Lung (tissue), 12 donors: ENCODE data around the gene PKP1. TPM values are rescaled to one million over a fixed set of nuclear protein-coding genes. Genes with fewer than 3 reads are reported as not detected.

Experiments used
- ATAC-seq: fragments of 200-7000 bp; cut with Tn5 transposase; one replicate; pipeline ENCODE4 v1.9.1; 2020; ENCODE audit warnings: moderate number of reproducible peaks; ENCODE audit not compliant: insufficient read depth, low FRiP score
- DNase-seq, 3 donors: peaks; one replicate each; pipeline ENCODE4 v3.0.0-alpha.2; 2013 to 2017
- H3K27ac ChIP-seq, 2 donors: one replicate each; pipeline ENCODE4 v1.5.1; 2013; ENCODE audit warnings: mild to moderate bottlenecking in 2 of 2, moderate library complexity in 2 of 2, control low read depth in 1 of 2, inconsistent platforms in 1 of 2, low read depth in 1 of 2, low read length in 1 of 2
- H3K27me3 ChIP-seq, 3 donors: one replicate each; pipeline ENCODE4 v1.5.1; 2013; ENCODE audit warnings: low read length in 2 of 3; ENCODE audit not compliant: control insufficient read depth in 3 of 3, insufficient read depth in 3 of 3
- H3K36me3 ChIP-seq, 4 donors: one replicate each; pipeline ENCODE4 v1.5.1; 2013; ENCODE audit warnings: low read length in 4 of 4, mild to moderate bottlenecking in 1 of 4, moderate library complexity in 1 of 4; ENCODE audit not compliant: control insufficient read depth in 4 of 4, insufficient read depth in 4 of 4
- H3K4me1 ChIP-seq, 5 donors: one replicate each; pipeline ENCODE4 v1.5.1; 2013; ENCODE audit warnings: low read length in 5 of 5, mild to moderate bottlenecking in 2 of 5, moderate library complexity in 1 of 5; ENCODE audit not compliant: control insufficient read depth in 5 of 5, insufficient read depth in 5 of 5
- H3K4me3 ChIP-seq: one replicate; pipeline ENCODE4 v1.5.1; 2013; ENCODE audit warnings: mild to moderate bottlenecking, control low read depth, moderate library complexity
- H3K9ac ChIP-seq, 2 donors: one replicate each; pipeline ENCODE4 v1.5.1; 2013; ENCODE audit warnings: low read length in 2 of 2, control low read depth in 1 of 2; ENCODE audit not compliant: insufficient read depth in 1 of 2
- H3K9me3 ChIP-seq, 4 donors: one replicate each; pipeline ENCODE4 v1.5.1; 2013; ENCODE audit warnings: low read length in 3 of 4, mild to moderate bottlenecking in 1 of 4, moderate library complexity in 1 of 4; ENCODE audit not compliant: control insufficient read depth in 4 of 4, insufficient read depth in 3 of 4
- CTCF ChIP-seq: IDR thresholded peaks from 2 replicates; pipeline ENCODE4 v1.5.1; 2012; ENCODE audit warnings: mild to moderate bottlenecking; ENCODE audit errors: control extremely low read depth, extremely low read depth
- WGBS, 2 donors: extraction: QIAGEN DNeasy Blood & Tissue Kit; methylation state at CpG; one replicate each; pipeline ENCODE4 v1.1.7; 2013; 5-methylcytosine and 5-hydroxymethylcytosine counted together
- polyA plus RNA-seq, 2 donors: library from polyadenylated mRNA; stranded (reverse); fragments of 200-250 nt; gene quantifications; one replicate each; pipeline ENCODE4 v1.2.1, GENCODE V29; 2013
- total RNA-seq, 2 donors: library from RNA; depleted of rRNA in 1 of 2; stranded (reverse); fragments of >200 nt in 1 of 2; gene quantifications; one replicate each; pipeline ENCODE4 v1.2.1, GENCODE V29; 2014 to 2021
- donor health status: control.
- donor health status: control.
- donor health status: Bipolar disorder and iron deficiency.
- donor health status: healthy.
- donor health status: DM: yes; HTN: yes; CAD: no.

Gene PKP1
- total and polyA plus RNA-seq, 4 donors = 0.88 to 14.2 (median 3.1) TPM

- peak; percentile 55 for ATAC-seq
Observed at GRCh38 chr1:201266774-201267173, 16.5 kb upstream of the PKP1 start.

GRCh38 chr1:201267481-201268229 lies 15.7 kb upstream of the PKP1 start:
- H3K4me1 ChIP-seq = peaks cover 0 to 9% (median 3%) of the 10 kb centered on the region in 5 donors
- no peaks in the 10 kb centered on the region for H3K9me3 ChIP-seq
- H3K4me3 ChIP-seq = no peak overlapping the region
- no peak overlapping the region for H3K9ac ChIP-seq
- peaks cover 0 to 2% (median 2%) of the 10 kb centered on the region in 3 donors for H3K27me3 ChIP-seq
- H3K36me3 ChIP-seq = no peaks in the 10 kb centered on the region
- no peak for TF ChIP-seq CTCF
- ATAC-seq = no peak
- no peak for DNase-seq
- H3K27ac ChIP-seq = no peak overlapping the region
- 86 to 87% methylated on average over 14 of the region's 14 CpGs for WGBS, 2 donors

More at GRCh38 chr1:201266774-201267173, 16.5 kb upstream of the PKP1 start:
- H3K9ac ChIP-seq = no peak overlapping the region
- no peak overlapping the region for H3K27ac ChIP-seq
- H3K4me1 ChIP-seq = peaks cover 0 to 9% (median 3%) of the 10 kb centered on the region in 5 donors
- peaks cover 0 to 2% (median 2%) of the 10 kb centered on the region in 3 donors for H3K27me3 ChIP-seq
- H3K4me3 ChIP-seq = no peak overlapping the region
- TF ChIP-seq CTCF = no peak
- H3K9me3 ChIP-seq = no peaks in the 10 kb centered on the region
- WGBS, 2 donors = 36 to 59% methylated on average over 3 of the region's 3 CpGs
- DNase-seq = no peak
- H3K36me3 ChIP-seq = no peaks in the 10 kb centered on the region

- H3K9me3 ChIP-seq = no peaks in the 10 kb centered on the region
- peak; percentile 45 for ATAC-seq
- no peak overlapping the region for H3K27ac ChIP-seq
- peaks cover 0 to 9% (median 3%) of the 10 kb centered on the region in 5 donors for H3K4me1 ChIP-seq
- H3K9ac ChIP-seq = no peak overlapping the region
- H3K27me3 ChIP-seq = peaks cover 0 to 2% (median 2%) of the 10 kb centered on the region in 3 donors
- whole genome bisulfite sequencing, 2 donors = 58 to 65% methylated on average over 12 of the region's 12 CpGs
- H3K4me3 ChIP-seq = no peak overlapping the region
- TF ChIP-seq CTCF = no peak
- DNase-seq = peak; percentile 71 to 83 (median 72)
- no peaks in the 10 kb centered on the region for H3K36me3 ChIP-seq
Observed at GRCh38 chr1:201268604-201269151, 14.6 kb upstream of the PKP1 start.
